B cell (primary cell): ENCODE data around the gene MCF2L.

Source experiments
- CTCF ChIP-seq: fragments of 200-600 bp; IDR thresholded peaks from one replicate; pipeline ENCODE4 v1.8.0; 2022; ENCODE audit warnings: antibody characterized with exemption, mild to moderate bottlenecking
- EZH2 ChIP-seq: IDR thresholded peaks from 2 replicates; pipeline ENCODE4 v1.6.1; 2012; ENCODE audit warnings: borderline replicate concordance, low read depth, mild to moderate bottlenecking, moderate library complexity, low read length; ENCODE audit not compliant: insufficient read depth, poor library complexity, severe bottlenecking

GRCh38 chr13:113119166-113119821 is 150.3 kb downstream of the MCF2L start:
- no peak for TF ChIP-seq CTCF
- TF ChIP-seq EZH2: no peak
